ENCODE measurements around the gene CCDC148.

The CCDC148 gene

GRCh38 chr2:158134055-158134454 is 322.5 kb downstream of the CCDC148 start:
- no peaks in the 10 kb centered on the region for H3K9me3 ChIP-seq (ENCODE audit: low read depth, low read length)
- no peak overlapping the region for H3K9ac ChIP-seq (ENCODE audit: insufficient read length)
- 0 out of 2 replicates have a peak overlapping the region, but pooled peaks have one; percentile 26 for H3K4me3 ChIP-seq
- H3K27ac ChIP-seq: peak overlapping the region; percentile 60
- TF ChIP-seq EZH2 (IDR thresholded peaks at IDR 0.05) (no peak), POLR2AphosphoS5 (IDR thresholded peaks at IDR 0.05; ENCODE audit: borderline replicate concordance, low read depth, low read length) (no peak), FOXP2 (optimal IDR thresholded peaks at IDR 0.05; ENCODE audit: control extremely low read depth, extremely low read length, insufficient read depth) (no peak)
- no peaks in the 10 kb centered on the region for H3K36me3 ChIP-seq (ENCODE audit: insufficient read depth, low read length)
- DNase-seq (ENCODE audit: low read depth, low spot score): no peak

- DNase-seq (ENCODE audit: low read depth, low spot score): no peak
- Histone ChIP-seq H3K4me3 (no peak overlapping the region), H3K27ac (no peak overlapping the region), H3K9ac (ENCODE audit: insufficient read length) (no peak overlapping the region), H3K9me3 (ENCODE audit: low read depth, low read length) (no peaks in the 10 kb centered on the region), H3K36me3 (ENCODE audit: insufficient read depth, low read length) (no peaks in the 10 kb centered on the region)
- TF ChIP-seq POLR2AphosphoS5 (IDR thresholded peaks at IDR 0.05; ENCODE audit: borderline replicate concordance, low read depth, low read length): no peak
Observed at GRCh38 chr2:158131919-158132566, 324.5 kb downstream of the CCDC148 start.

GRCh38 chr2:158131483-158131912 is 325.1 kb downstream of the CCDC148 start:
- Histone ChIP-seq H3K36me3 (ENCODE audit: insufficient read depth, low read length) (no peaks in the 10 kb centered on the region), H3K9ac (ENCODE audit: insufficient read length) (no peak overlapping the region), H3K27ac (no peak overlapping the region), H3K4me3 (no peak overlapping the region), H3K9me3 (ENCODE audit: low read depth, low read length) (no peaks in the 10 kb centered on the region)
- DNase-seq (ENCODE audit: low read depth, low spot score): no peak
- no peak for TF ChIP-seq EZH2 (IDR thresholded peaks at IDR 0.05)
- TF ChIP-seq POLR2AphosphoS5 (IDR thresholded peaks at IDR 0.05; ENCODE audit: borderline replicate concordance, low read depth, low read length): no peak
- no peak for TF ChIP-seq FOXP2 (optimal IDR thresholded peaks at IDR 0.05; ENCODE audit: control extremely low read depth, extremely low read length, insufficient read depth)

GRCh38 chr2:158130832-158131473 is 325.6 kb downstream of the CCDC148 start:
- H3K36me3 ChIP-seq (ENCODE audit: insufficient read depth, low read length): no peaks in the 10 kb centered on the region
- no peak overlapping the region for H3K9ac ChIP-seq (ENCODE audit: insufficient read length)
- H3K9me3 ChIP-seq (ENCODE audit: low read depth, low read length): no peaks in the 10 kb centered on the region
- peak overlapping the region; percentile 32 for H3K4me3 ChIP-seq
- no peak for DNase-seq (ENCODE audit: low read depth, low spot score)
- no peak for TF ChIP-seq POLR2AphosphoS5 (IDR thresholded peaks at IDR 0.05; ENCODE audit: borderline replicate concordance, low read depth, low read length)
- no peak for TF ChIP-seq FOXP2 (optimal IDR thresholded peaks at IDR 0.05; ENCODE audit: control extremely low read depth, extremely low read length, insufficient read depth)
- no peak for TF ChIP-seq EZH2 (IDR thresholded peaks at IDR 0.05)
- H3K27ac ChIP-seq: peak overlapping the region; percentile 15; the same call in 1 of the 2 replicates

GRCh38 chr2:158129037-158129436 is 327.5 kb downstream of the CCDC148 start:
- H3K9me3 ChIP-seq (ENCODE audit: low read depth, low read length): no peaks in the 10 kb centered on the region
- no peak overlapping the region for H3K4me3 ChIP-seq
- DNase-seq (ENCODE audit: low read depth, low spot score): no peak
- H3K36me3 ChIP-seq (ENCODE audit: insufficient read depth, low read length): no peaks in the 10 kb centered on the region
- TF ChIP-seq POLR2AphosphoS5 (IDR thresholded peaks at IDR 0.05; ENCODE audit: borderline replicate concordance, low read depth, low read length): no peak
- TF ChIP-seq FOXP2 (optimal IDR thresholded peaks at IDR 0.05; ENCODE audit: control extremely low read depth, extremely low read length, insufficient read depth): no peak
- no peak for TF ChIP-seq EZH2 (IDR thresholded peaks at IDR 0.05)
- no peak overlapping the region for H3K27ac ChIP-seq
- H3K9ac ChIP-seq (ENCODE audit: insufficient read length): no peak overlapping the region

- no peak for TF ChIP-seq POLR2AphosphoS5 (IDR thresholded peaks at IDR 0.05; ENCODE audit: borderline replicate concordance, low read depth, low read length)
- no peak for TF ChIP-seq EZH2 (IDR thresholded peaks at IDR 0.05)
- no peak for TF ChIP-seq FOXP2 (optimal IDR thresholded peaks at IDR 0.05; ENCODE audit: control extremely low read depth, extremely low read length, insufficient read depth)
- DNase-seq (ENCODE audit: low read depth, low spot score): no peak
- H3K36me3 ChIP-seq (ENCODE audit: insufficient read depth, low read length): no peaks in the 10 kb centered on the region
- no peak overlapping the region for H3K27ac ChIP-seq
- H3K9me3 ChIP-seq (ENCODE audit: low read depth, low read length): no peaks in the 10 kb centered on the region
- no peak overlapping the region for H3K9ac ChIP-seq (ENCODE audit: insufficient read length)
- H3K4me3 ChIP-seq: no peak overlapping the region
Observed at GRCh38 chr2:158128168-158128973, 328.2 kb downstream of the CCDC148 start.

- Histone ChIP-seq H3K9me3 (ENCODE audit: low read depth, low read length) (no peaks in the 10 kb centered on the region), H3K36me3 (ENCODE audit: insufficient read depth, low read length) (no peaks in the 10 kb centered on the region), H3K9ac (ENCODE audit: insufficient read length) (no peak overlapping the region), H3K27ac (no peak overlapping the region), H3K4me3 (no peak overlapping the region)
- no peak for DNase-seq (ENCODE audit: low read depth, low spot score)
- TF ChIP-seq EZH2 (IDR thresholded peaks at IDR 0.05) (no peak), FOXP2 (optimal IDR thresholded peaks at IDR 0.05; ENCODE audit: control extremely low read depth, extremely low read length, insufficient read depth) (no peak), POLR2AphosphoS5 (IDR thresholded peaks at IDR 0.05; ENCODE audit: borderline replicate concordance, low read depth, low read length) (no peak)
Observed at GRCh38 chr2:158127380-158127804, 329.2 kb downstream of the CCDC148 start.

GRCh38 chr2:158125756-158126498 is 330.6 kb downstream of the CCDC148 start:
- Histone ChIP-seq H3K4me3 (no peak overlapping the region), H3K9ac (ENCODE audit: insufficient read length) (no peak overlapping the region), H3K9me3 (ENCODE audit: low read depth, low read length) (no peaks in the 10 kb centered on the region), H3K36me3 (ENCODE audit: insufficient read depth, low read length) (no peaks in the 10 kb centered on the region), H3K27ac (no peak overlapping the region)
- TF ChIP-seq EZH2 (IDR thresholded peaks at IDR 0.05) (no peak), POLR2AphosphoS5 (IDR thresholded peaks at IDR 0.05; ENCODE audit: borderline replicate concordance, low read depth, low read length) (no peak), FOXP2 (optimal IDR thresholded peaks at IDR 0.05; ENCODE audit: control extremely low read depth, extremely low read length, insufficient read depth) (no peak)
- no peak for DNase-seq (ENCODE audit: low read depth, low spot score)
